ENCODE measurements around the gene SSH2.

The SSH2 gene

GRCh38 chr17:29954405-29954804, 24.4 kb upstream of the SSH2 start:
- Histone ChIP-seq H4K20me1 (ENCODE audit: insufficient read depth, low read length) (no peaks in the 10 kb centered on the region), H3K27me3 (ENCODE audit: insufficient read depth, low read length, poor library complexity) (no peaks in the 10 kb centered on the region), H3K4me1 (ENCODE audit: insufficient read depth, low read length) (no peaks in the 10 kb centered on the region), H3K4me3 (ENCODE audit: low read depth in 1 of 2, low read length in 2 of 2) (no peak overlapping the region), H3K9me3 (ENCODE audit: insufficient read depth, low read length, severe bottlenecking) (peaks cover 15% of the 10 kb centered on the region), H3K36me3 (ENCODE audit: insufficient read depth, low read length) (no peaks in the 10 kb centered on the region), H3K79me2 (ENCODE audit: insufficient read depth, low read length) (no peaks in the 10 kb centered on the region), H3K4me2 (ENCODE audit: insufficient read depth, low read length) (no peak overlapping the region), H3K27ac (ENCODE audit: low read length) (no peak overlapping the region), H3K9ac (ENCODE audit: low read depth, low read length) (no peak overlapping the region), H2AFZ (ENCODE audit: low read depth, low read length) (no peak overlapping the region)
- TF ChIP-seq EZH2 (IDR thresholded peaks at IDR 0.05; ENCODE audit: borderline replicate concordance, low read depth, low read length, severe bottlenecking) (no peak), CTCF (IDR thresholded peaks at IDR 0.05; ENCODE audit: borderline replicate concordance, extremely low read depth, low read length, poor library complexity, severe bottlenecking) (peak; percentile 19)
- ATAC-seq (ENCODE audit: insufficient read depth, low read depth) (no peak), DNase-seq (no peak)

GRCh38 chr17:29949696-29950095, 19.7 kb upstream of the SSH2 start:
- Histone ChIP-seq H3K27me3 (ENCODE audit: insufficient read depth, low read length, poor library complexity) (no peaks in the 10 kb centered on the region), H3K4me1 (ENCODE audit: insufficient read depth, low read length) (no peaks in the 10 kb centered on the region), H3K4me3 (ENCODE audit: low read depth in 1 of 2, low read length in 2 of 2) (no peak overlapping the region), H3K79me2 (ENCODE audit: insufficient read depth, low read length) (no peaks in the 10 kb centered on the region), H3K9me3 (ENCODE audit: insufficient read depth, low read length, severe bottlenecking) (peaks cover 14% of the 10 kb centered on the region), H2AFZ (ENCODE audit: low read depth, low read length) (no peak overlapping the region), H3K36me3 (ENCODE audit: insufficient read depth, low read length) (no peaks in the 10 kb centered on the region), H3K9ac (ENCODE audit: low read depth, low read length) (no peak overlapping the region), H4K20me1 (ENCODE audit: insufficient read depth, low read length) (no peaks in the 10 kb centered on the region), H3K27ac (ENCODE audit: low read length) (no peak overlapping the region), H3K4me2 (ENCODE audit: insufficient read depth, low read length) (no peak overlapping the region)
- ATAC-seq (ENCODE audit: insufficient read depth, low read depth) (no peak), DNase-seq (no peak)
- TF ChIP-seq EZH2 (IDR thresholded peaks at IDR 0.05; ENCODE audit: borderline replicate concordance, low read depth, low read length, severe bottlenecking) (no peak), CTCF (IDR thresholded peaks at IDR 0.05; ENCODE audit: borderline replicate concordance, extremely low read depth, low read length, poor library complexity, severe bottlenecking) (no peak)

- no peak for ATAC-seq (ENCODE audit: insufficient read depth, low read depth)
- TF ChIP-seq CTCF (IDR thresholded peaks at IDR 0.05; ENCODE audit: borderline replicate concordance, extremely low read depth, low read length, poor library complexity, severe bottlenecking) = no peak
- TF ChIP-seq EZH2 (IDR thresholded peaks at IDR 0.05; ENCODE audit: borderline replicate concordance, low read depth, low read length, severe bottlenecking) = no peak
- H3K79me2 ChIP-seq (ENCODE audit: insufficient read depth, low read length) = no peaks in the 10 kb centered on the region
- no peaks in the 10 kb centered on the region for H3K36me3 ChIP-seq (ENCODE audit: insufficient read depth, low read length)
- H3K27ac ChIP-seq (ENCODE audit: low read length) = no peak overlapping the region
- no peak for DNase-seq
- H3K4me2 ChIP-seq (ENCODE audit: insufficient read depth, low read length) = no peak overlapping the region
- H3K9ac ChIP-seq (ENCODE audit: low read depth, low read length) = no peak overlapping the region
- H3K27me3 ChIP-seq (ENCODE audit: insufficient read depth, low read length, poor library complexity) = no peaks in the 10 kb centered on the region
- no peak overlapping the region for H2AFZ ChIP-seq (ENCODE audit: low read depth, low read length)
- no peaks in the 10 kb centered on the region for H3K4me1 ChIP-seq (ENCODE audit: insufficient read depth, low read length)
- no peaks in the 10 kb centered on the region for H4K20me1 ChIP-seq (ENCODE audit: insufficient read depth, low read length)
- peaks cover 5% of the 10 kb centered on the region for H3K9me3 ChIP-seq (ENCODE audit: insufficient read depth, low read length, severe bottlenecking)
- no peak overlapping the region for H3K4me3 ChIP-seq (ENCODE audit: low read depth in 1 of 2, low read length in 2 of 2)
Measured at GRCh38 chr17:29948448-29949215, 18.6 kb upstream of the SSH2 start.
